HUES48 (cell line): ENCODE results near the gene NUAK1.

ENCODE experiments used
- H3K27ac ChIP-seq: one replicate; pipeline ENCODE4 v1.7.0; 2013; ENCODE audit warnings: low read depth, low read length, inconsistent platforms
- H3K27me3 ChIP-seq: 2 replicates; pipeline ENCODE4 v1.6.1; 2013; ENCODE audit warnings: mild to moderate bottlenecking, low read length; ENCODE audit not compliant: control insufficient read depth, insufficient read depth
- H3K36me3 ChIP-seq: 2 replicates; pipeline ENCODE4 v1.6.1; 2013; ENCODE audit warnings: low read length; ENCODE audit not compliant: control insufficient read depth, insufficient read depth
- H3K4me1 ChIP-seq: 2 replicates; pipeline ENCODE4 v1.6.1; 2013; ENCODE audit warnings: mild to moderate bottlenecking, low read length; ENCODE audit not compliant: control insufficient read depth, insufficient read depth
- H3K4me3 ChIP-seq: 2 replicates; pipeline ENCODE4 v1.5.1; 2013; ENCODE audit warnings: mild to moderate bottlenecking, low read depth, low read length
- H3K9ac ChIP-seq: 2 replicates; pipeline ENCODE4 v1.6.1; 2013; ENCODE audit warnings: mild to moderate bottlenecking, low read depth, low read length, moderate library complexity
- H3K9me3 ChIP-seq: 2 replicates; pipeline ENCODE4 v1.6.1; 2013; ENCODE audit warnings: low read length; ENCODE audit not compliant: control insufficient read depth, insufficient read depth

NUAK1 gene

DNA sequence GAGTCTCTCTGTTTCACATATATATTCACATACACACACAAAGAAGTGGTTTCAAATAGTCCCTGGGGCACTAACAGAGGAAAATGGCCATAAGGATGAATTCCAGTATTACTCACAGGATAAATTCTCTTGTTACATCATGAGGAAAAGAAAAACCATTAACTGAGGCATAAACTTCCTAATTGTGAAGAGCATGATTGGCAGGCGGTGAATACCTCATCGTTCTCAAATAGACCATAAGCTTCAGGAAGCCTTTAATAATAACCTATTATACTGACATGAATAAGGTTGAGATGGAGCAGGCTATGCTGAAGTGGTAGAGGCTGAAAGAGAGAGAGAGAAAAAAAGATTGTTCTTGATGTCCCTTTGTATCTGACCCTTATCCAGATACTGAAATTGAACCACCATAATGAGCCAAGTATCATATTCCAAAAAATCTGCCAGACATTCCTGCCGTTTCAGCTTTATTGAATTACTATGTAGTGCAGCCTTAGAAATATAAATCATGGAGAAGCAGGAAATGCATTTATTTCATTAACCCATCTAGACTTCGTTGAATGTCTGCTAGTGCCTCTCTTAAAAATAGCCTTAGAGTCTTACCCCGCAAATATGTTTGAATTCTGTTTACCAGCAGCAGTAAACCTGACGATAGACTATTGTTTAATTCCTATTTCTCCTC, 86.8 kb downstream of the NUAK1 start:
- no peak overlapping the region for H3K27ac ChIP-seq
- no peaks in the 10 kb centered on the region for H3K9me3 ChIP-seq
- no peak overlapping the region for H3K9ac ChIP-seq

DNA sequence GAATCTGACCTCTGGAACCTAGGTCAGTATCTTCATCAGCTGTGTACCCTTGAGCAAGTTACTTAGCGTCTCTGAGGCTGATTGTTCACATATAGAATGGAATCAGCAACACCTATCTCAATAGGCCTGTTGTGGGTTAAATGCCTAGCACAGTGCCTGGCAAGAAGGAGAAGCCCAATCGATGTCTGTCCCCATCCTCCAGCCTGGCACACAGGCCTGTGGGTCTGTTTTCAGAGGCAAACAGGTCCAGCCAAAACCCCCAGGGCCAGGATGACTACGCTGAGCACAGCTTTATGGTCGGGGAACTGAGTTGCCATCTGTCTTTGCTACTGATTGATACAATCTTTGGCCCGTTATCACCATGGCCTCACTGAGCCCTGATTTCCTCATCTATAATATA, 89.2 kb downstream of the NUAK1 start:
- H3K4me1 ChIP-seq: no peaks in the 10 kb centered on the region
- no peak overlapping the region for H3K9ac ChIP-seq
- no peak overlapping the region for H3K27ac ChIP-seq
- H3K36me3 ChIP-seq: no peaks in the 10 kb centered on the region
- H3K27me3 ChIP-seq: no peaks in the 10 kb centered on the region
- no peaks in the 10 kb centered on the region for H3K9me3 ChIP-seq
- H3K4me3 ChIP-seq: no peak overlapping the region

More for the DNA sequence above, 86.8 kb downstream of the NUAK1 start:
- H3K36me3 ChIP-seq: no peaks in the 10 kb centered on the region
- no peaks in the 10 kb centered on the region for H3K4me1 ChIP-seq
- no peaks in the 10 kb centered on the region for H3K27me3 ChIP-seq
- H3K4me3 ChIP-seq: no peak overlapping the region

DNA sequence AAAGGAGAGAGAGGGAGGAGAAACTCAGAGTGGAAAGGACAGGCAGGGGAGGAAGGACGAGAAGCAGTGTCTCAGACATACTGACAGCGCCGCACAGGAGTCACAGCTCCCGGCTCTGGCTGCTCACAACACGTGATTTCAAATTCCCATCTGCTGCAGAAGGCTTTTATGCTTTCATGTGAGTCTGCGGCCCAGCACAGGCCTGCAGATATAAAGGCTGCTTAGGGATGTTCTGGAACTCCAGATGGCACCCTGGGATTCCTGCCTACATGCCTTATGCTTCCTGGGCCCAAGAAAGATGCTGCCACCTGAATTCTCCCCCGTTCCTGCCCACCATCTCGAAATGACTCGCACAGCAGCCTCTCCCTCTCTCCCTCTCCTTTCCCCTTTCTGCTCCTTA, 89.6 kb downstream of the NUAK1 start:
- H3K4me3 ChIP-seq: no peak overlapping the region
- H3K27me3 ChIP-seq: no peaks in the 10 kb centered on the region
- no peaks in the 10 kb centered on the region for H3K9me3 ChIP-seq
- H3K36me3 ChIP-seq: no peaks in the 10 kb centered on the region
- H3K4me1 ChIP-seq: no peaks in the 10 kb centered on the region
- H3K9ac ChIP-seq: no peak overlapping the region
- H3K27ac ChIP-seq: no peak overlapping the region

GRCh38 chr12:106048676-106049075, 90.1 kb downstream of the NUAK1 start:
- Histone ChIP-seq H3K27ac (no peak overlapping the region), H3K27me3 (no peaks in the 10 kb centered on the region), H3K9me3 (no peaks in the 10 kb centered on the region), H3K4me1 (no peaks in the 10 kb centered on the region), H3K36me3 (no peaks in the 10 kb centered on the region), H3K9ac (no peak overlapping the region), H3K4me3 (no peak overlapping the region)

DNA sequence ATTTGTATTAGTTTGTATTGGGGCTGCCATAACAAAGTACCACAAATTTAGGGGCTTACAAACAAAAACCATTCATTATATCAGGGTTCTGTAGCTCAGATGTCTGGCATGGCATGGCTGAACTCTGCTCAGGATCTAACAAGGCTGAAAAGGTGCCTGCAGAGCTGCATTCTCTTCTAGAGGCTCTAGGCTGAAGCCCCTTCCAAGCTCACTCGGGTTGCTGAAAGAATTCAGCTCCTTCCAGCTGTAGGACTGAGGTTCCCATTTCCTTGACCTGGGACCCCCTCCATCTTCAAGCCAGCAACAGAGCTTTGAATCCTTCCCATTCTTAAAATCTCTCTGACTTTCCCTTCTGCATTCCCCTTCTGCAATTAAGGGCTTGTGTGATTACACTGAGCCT, 90.7 kb downstream of the NUAK1 start:
- Histone ChIP-seq H3K9ac (no peak overlapping the region), H3K27ac (no peak overlapping the region), H3K27me3 (no peaks in the 10 kb centered on the region), H3K4me3 (no peak overlapping the region), H3K9me3 (no peaks in the 10 kb centered on the region), H3K4me1 (no peaks in the 10 kb centered on the region), H3K36me3 (no peaks in the 10 kb centered on the region)

DNA sequence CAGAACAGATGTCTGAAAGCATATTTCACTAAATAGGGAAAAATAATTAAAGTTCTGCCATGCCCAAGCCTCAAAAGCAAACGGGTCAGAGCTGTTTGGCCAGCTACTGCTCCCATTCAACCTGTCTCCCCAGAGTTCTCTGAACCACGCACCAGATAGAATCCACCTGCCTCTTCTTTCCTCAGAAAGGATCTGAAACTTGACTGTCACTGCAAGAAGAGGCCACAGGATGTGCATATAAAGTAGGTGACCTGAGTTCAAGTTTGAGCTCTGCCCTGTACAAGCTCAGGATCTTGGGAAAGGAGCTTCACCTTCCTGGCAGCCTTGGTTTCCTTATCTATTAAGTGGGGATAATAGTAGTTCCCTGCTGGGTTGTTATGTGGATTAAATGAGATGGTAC, 91.8 kb downstream of the NUAK1 start:
- Histone ChIP-seq H3K27ac (no peak overlapping the region), H3K4me3 (no peak overlapping the region), H3K9me3 (no peaks in the 10 kb centered on the region), H3K9ac (no peak overlapping the region), H3K4me1 (no peaks in the 10 kb centered on the region), H3K36me3 (no peaks in the 10 kb centered on the region), H3K27me3 (no peaks in the 10 kb centered on the region)

DNA sequence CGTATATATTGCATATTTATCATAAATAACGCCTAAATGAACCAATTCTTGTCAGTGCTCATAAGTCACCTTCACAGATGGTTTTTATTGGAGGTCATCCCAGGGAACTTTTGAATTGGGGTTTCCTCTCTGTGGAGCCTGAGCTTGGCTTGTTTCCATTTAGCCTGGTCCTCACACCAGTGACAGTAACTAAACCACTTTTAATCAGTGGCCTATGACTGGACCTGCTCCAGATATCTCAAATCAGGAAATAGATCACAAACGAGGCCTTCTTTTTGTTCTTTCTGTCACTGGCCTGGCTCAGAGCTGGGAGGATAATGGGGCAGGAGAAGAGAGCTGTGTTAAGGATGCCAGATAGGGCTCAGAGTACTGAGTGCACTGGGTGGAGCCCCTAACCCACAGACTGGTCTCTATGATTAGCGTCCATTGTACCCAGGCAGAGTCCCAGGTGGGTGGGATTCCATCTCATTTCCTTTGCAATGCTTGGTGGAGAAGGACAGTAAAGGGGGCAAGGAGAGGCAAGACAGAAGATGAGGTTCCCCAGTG, 92.4 kb downstream of the NUAK1 start:
- no peak overlapping the region for H3K9ac ChIP-seq
- H3K4me3 ChIP-seq: no peak overlapping the region
- H3K27ac ChIP-seq: no peak overlapping the region
- H3K36me3 ChIP-seq: no peaks in the 10 kb centered on the region
- no peaks in the 10 kb centered on the region for H3K9me3 ChIP-seq
- no peaks in the 10 kb centered on the region for H3K4me1 ChIP-seq
- H3K27me3 ChIP-seq: no peaks in the 10 kb centered on the region

DNA sequence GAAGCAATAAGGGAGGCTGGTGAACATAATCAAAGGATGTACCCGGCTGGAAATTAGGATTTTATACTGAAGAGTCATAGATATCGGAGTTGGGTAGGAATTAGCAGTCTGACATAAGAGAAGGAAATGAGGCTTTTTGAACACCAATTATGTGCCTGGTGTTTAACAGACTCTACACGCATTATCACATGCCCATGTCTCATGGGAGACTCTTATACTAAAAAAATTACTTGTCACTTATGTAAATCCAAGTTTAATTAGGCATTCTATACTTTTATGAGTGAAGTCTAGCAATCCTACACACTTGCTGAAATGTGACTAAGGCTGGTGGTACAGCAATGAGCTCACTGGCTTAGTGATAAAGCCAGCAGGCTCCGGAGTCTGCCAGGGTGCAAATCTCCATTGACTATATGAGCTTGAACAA, 93.5 kb downstream of the NUAK1 start:
- Histone ChIP-seq H3K9ac (no peak overlapping the region), H3K27ac (no peak overlapping the region)

GRCh38 chr12:106044773-106045172, 94.0 kb downstream of the NUAK1 start:
- no peaks in the 10 kb centered on the region for H3K36me3 ChIP-seq
- no peak overlapping the region for H3K27ac ChIP-seq
- H3K9ac ChIP-seq: no peak overlapping the region
- no peaks in the 10 kb centered on the region for H3K9me3 ChIP-seq
- H3K27me3 ChIP-seq: no peaks in the 10 kb centered on the region
- H3K4me1 ChIP-seq: no peaks in the 10 kb centered on the region
- H3K4me3 ChIP-seq: no peak overlapping the region

More for the DNA sequence above, 93.5 kb downstream of the NUAK1 start:
- no peaks in the 10 kb centered on the region for H3K36me3 ChIP-seq
- H3K4me1 ChIP-seq: no peaks in the 10 kb centered on the region
- no peaks in the 10 kb centered on the region for H3K9me3 ChIP-seq
- H3K27me3 ChIP-seq: no peaks in the 10 kb centered on the region
- no peak overlapping the region for H3K4me3 ChIP-seq

DNA sequence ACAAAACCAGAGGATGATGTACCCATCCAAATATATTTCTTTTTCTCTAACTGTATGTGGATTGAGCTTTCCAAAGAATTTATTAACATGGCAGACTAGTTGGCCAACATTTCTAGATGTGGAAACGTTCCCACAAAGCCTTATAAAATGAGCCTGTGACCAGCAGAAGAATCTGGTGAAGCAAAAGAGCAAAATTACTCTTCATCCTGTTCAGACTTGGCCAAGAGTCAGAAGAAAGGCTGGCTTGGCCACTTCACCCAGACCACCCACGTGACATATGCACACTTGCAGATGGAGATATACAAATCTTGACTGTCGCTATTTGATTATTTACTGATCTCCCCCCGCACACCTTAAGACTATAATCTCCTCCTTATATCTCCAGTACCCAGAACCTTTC, 96.7 kb downstream of the NUAK1 start:
- Histone ChIP-seq H3K9me3 (no peaks in the 10 kb centered on the region), H3K36me3 (no peaks in the 10 kb centered on the region), H3K9ac (no peak overlapping the region), H3K4me3 (no peak overlapping the region), H3K27ac (no peak overlapping the region), H3K27me3 (no peaks in the 10 kb centered on the region), H3K4me1 (no peaks in the 10 kb centered on the region)

DNA sequence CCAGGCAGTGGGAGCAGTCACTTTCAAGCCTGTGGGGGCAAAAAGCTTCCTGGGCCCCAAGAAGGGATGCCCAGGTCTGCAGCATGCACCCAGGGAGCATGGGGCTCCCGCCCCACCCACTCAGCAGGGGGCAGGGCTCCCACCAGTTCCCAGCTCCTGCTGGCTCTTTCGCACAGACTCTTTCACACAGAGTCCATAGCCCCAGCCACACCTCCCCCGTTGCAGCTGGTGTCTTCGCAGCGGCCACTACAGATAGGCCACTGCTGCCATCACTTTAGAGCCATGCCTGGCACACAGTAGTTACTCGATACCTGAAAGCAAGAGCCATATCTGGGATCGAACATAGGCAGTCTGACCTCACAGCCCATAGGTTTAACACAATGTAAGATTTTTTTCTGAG, 98.2 kb downstream of the NUAK1 start:
- H3K4me3 ChIP-seq: no peak overlapping the region
- no peaks in the 10 kb centered on the region for H3K9me3 ChIP-seq
- no peaks in the 10 kb centered on the region for H3K27me3 ChIP-seq
- H3K27ac ChIP-seq: no peak overlapping the region
- H3K36me3 ChIP-seq: no peaks in the 10 kb centered on the region
- H3K4me1 ChIP-seq: no peaks in the 10 kb centered on the region
- H3K9ac ChIP-seq: no peak overlapping the region
